ENCODE measurements around the gene P3H3.

The P3H3 gene, protein sequence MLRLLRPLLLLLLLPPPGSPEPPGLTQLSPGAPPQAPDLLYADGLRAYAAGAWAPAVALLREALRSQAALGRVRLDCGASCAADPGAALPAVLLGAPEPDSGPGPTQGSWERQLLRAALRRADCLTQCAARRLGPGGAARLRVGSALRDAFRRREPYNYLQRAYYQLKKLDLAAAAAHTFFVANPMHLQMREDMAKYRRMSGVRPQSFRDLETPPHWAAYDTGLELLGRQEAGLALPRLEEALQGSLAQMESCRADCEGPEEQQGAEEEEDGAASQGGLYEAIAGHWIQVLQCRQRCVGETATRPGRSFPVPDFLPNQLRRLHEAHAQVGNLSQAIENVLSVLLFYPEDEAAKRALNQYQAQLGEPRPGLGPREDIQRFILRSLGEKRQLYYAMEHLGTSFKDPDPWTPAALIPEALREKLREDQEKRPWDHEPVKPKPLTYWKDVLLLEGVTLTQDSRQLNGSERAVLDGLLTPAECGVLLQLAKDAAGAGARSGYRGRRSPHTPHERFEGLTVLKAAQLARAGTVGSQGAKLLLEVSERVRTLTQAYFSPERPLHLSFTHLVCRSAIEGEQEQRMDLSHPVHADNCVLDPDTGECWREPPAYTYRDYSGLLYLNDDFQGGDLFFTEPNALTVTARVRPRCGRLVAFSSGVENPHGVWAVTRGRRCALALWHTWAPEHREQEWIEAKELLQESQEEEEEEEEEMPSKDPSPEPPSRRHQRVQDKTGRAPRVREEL

DNA sequence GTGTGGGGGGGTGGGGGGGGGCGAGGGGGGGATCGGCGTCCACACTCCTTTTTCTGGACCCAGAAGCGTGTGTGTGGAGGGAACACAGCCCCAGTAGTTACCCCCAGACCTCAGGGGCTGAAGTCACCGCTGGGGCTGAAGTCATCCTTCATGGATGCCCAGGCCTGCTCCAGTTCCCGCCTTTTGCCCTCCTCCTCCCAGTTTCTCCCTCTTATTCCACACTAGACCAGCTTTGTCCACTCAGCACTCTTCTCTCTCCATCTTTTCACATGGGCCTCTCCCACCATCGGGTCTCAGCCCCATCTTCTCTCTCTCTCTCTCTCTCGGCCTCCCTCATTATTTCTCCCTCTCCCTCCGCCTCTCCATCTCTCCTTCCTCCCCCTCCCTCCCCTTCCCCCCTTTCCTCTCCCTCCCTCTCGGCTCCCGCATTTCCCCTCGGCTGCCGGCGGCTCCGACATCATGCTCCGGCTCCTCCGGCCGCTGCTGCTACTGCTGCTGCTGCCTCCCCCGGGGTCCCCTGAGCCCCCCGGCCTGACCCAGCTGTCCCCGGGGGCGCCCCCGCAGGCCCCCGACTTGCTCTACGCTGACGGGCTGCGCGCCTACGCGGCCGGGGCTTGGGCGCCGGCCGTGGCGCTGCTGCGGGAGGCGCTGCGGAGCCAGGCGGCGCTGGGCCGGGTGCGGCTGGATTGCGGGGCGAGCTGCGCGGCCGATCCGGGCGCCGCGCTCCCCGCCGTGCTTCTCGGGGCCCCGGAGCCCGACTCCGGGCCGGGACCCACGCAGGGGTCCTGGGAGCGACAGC, at the start of gene P3H3:
P3H3 (plus strand) TSS at position 426 of the 799 bp plus-strand sequence; CDS start at position 460, 34 bp downstream.
- H3K27ac ChIP-seq, result peak within 1 kb of the TSS; percentile 91

DNA sequence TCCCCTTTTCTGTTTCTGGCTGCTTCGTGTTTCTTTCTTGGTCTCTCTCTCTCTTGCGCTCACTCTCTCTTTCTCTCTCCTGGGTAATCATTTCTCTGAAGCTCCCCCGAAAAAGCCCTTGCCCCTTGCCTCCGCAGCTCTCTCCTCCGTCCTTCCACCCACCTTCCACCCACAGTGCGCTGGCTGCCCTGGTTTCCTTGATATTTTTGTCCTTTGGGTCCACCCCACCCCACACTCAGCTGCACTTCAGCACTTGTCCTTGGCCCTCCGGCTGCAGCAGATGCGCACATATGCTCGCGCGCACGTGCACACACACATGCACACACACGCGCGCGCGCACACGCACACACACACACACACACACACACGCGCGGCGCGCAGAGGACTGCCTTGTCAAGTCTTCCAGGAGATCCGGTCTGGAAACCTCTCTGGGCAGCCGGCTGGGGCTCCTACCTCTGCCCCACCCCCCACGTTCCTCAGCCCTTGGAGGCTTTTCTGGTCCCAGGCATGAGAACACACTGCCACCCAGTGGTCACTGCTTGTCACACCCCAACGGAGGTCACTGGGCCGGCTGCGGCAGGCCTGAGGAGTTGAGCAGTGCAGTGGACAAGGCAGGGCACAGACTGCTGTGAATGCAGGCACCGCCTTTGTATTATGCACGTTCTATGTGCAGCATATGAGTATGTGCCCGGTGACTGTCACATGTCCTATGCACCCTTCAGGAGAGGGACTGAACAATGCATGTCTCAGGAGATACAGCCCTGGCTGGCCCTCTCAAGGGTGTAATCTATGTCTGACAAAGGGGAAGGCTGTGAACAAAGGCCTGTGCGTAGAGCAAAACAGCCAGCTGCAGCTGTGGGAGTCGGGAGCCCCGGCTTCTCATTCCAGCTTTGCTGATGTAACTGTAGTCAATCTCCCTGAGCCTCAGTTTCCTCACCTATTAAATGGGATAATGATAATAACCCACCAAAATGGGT, 49.3 kb upstream of the P3H3 start:
- TF ChIP-seq, protein P1, sequence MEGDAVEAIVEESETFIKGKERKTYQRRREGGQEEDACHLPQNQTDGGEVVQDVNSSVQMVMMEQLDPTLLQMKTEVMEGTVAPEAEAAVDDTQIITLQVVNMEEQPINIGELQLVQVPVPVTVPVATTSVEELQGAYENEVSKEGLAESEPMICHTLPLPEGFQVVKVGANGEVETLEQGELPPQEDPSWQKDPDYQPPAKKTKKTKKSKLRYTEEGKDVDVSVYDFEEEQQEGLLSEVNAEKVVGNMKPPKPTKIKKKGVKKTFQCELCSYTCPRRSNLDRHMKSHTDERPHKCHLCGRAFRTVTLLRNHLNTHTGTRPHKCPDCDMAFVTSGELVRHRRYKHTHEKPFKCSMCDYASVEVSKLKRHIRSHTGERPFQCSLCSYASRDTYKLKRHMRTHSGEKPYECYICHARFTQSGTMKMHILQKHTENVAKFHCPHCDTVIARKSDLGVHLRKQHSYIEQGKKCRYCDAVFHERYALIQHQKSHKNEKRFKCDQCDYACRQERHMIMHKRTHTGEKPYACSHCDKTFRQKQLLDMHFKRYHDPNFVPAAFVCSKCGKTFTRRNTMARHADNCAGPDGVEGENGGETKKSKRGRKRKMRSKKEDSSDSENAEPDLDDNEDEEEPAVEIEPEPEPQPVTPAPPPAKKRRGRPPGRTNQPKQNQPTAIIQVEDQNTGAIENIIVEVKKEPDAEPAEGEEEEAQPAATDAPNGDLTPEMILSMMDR (IDR thresholded peaks at IDR 0.05; ENCODE audit: low read depth, low read length), result peak; percentile 90
- Histone ChIP-seq H3K27me3 (ENCODE audit: insufficient read depth, low read depth, severe bottlenecking) (no peaks in the 10 kb centered on the region), H3K9me3 (ENCODE audit: severe bottlenecking) (no peaks in the 10 kb centered on the region), H3K27ac (peak overlapping the region; percentile 75), H3K36me3 (peaks cover 37% of the 10 kb centered on the region), H3K4me3 (ENCODE audit: low read depth, low read length) (peak overlapping the region; percentile 4; the same call in 1 of the 2 replicates)
- DNase-seq, result peak; percentile 97

More for the DNA sequence above, at the start of gene P3H3:
- Histone ChIP-seq H3K4me3 (ENCODE audit: low read depth, low read length) (peak within 1 kb of the TSS; percentile 67), H3K36me3 (peaks cover 56% of the 10 kb centered on the region), H3K9me3 (ENCODE audit: severe bottlenecking) (no peaks in the 10 kb centered on the region), H3K27me3 (ENCODE audit: insufficient read depth, low read depth, severe bottlenecking) (no peaks in the 10 kb centered on the region)
- TF ChIP-seq, protein P1 (IDR thresholded peaks at IDR 0.05; ENCODE audit: low read depth, low read length), result 0 out of 2 replicates have a peak, but pooled peaks have one; percentile 4
- peak; percentile 49 for DNase-seq

DNA sequence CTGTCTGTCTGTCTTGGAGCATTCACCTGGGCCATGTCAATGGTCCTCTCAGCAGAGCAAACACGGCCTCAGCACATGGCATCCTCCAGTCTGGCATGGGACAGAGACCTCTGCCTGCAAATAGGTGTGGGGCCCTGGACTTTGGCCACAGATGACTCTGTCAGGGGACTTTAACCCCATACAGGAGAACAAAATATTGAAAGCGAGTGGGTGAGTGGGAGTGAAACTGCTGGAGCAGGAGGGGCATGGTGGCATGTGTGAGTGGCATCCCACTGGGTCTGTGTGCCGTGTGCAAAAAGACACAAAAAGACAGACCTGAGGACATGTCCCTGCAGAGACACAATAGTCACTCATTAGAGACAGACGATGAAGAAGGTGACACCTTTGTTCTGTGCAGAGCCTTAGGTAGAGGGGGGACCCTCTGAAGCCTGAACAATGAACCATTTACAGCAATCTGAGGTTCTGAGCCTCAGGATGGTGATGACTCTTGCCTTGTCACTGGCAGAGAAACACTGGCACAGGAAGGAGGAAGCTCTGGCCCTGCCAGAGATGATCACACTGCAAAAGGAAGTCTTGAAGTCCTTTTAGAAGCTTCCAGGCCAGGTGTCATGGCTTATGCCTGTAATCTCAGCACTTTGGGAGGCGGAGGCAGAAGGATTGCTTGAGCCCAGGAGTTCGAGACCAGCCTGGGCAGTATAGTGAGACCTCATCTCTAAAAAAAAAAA, 48.3 kb upstream of the P3H3 start:
- TF ChIP-seq, protein P1 (IDR thresholded peaks at IDR 0.05; ENCODE audit: low read depth, low read length), result no peak
- H3K27ac ChIP-seq, result no peak overlapping the region; the same call in 1 of the 2 replicates
- H3K4me3 ChIP-seq (ENCODE audit: low read depth, low read length), result no peak overlapping the region
- no peak for DNase-seq
- H3K27me3 ChIP-seq (ENCODE audit: insufficient read depth, low read depth, severe bottlenecking), result no peaks in the 10 kb centered on the region
- H3K9me3 ChIP-seq (ENCODE audit: severe bottlenecking), result no peaks in the 10 kb centered on the region
- H3K36me3 ChIP-seq, result peaks cover 31% of the 10 kb centered on the region

DNA sequence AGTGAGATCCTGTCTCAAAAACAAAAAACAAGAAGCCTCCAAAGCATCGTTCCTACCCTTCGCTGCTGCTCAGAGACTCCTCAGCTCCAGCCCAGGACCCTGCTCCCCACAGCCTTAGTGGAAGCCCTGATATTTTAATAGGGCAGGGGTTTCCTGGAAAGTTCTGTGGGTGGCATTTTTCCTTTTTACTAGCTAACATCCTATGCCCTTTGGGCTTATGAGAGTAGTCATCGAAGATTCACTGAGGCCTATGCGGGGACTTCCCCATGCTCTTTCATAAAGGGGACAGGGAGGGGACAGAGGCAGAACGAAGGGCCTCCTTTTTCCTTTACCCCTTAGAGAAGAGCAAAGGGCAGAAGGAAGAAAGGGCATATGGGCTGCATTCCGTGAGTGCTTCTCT, 47.6 kb upstream of the P3H3 start:
- H3K36me3 ChIP-seq, result peaks cover 24% of the 10 kb centered on the region
- no peaks in the 10 kb centered on the region for H3K27me3 ChIP-seq (ENCODE audit: insufficient read depth, low read depth, severe bottlenecking)
- no peaks in the 10 kb centered on the region for H3K9me3 ChIP-seq (ENCODE audit: severe bottlenecking)
- H3K27ac ChIP-seq, result peak overlapping the region; percentile 23; the same call in 1 of the 2 replicates
- DNase-seq, result no peak
- TF ChIP-seq, protein P1 (IDR thresholded peaks at IDR 0.05; ENCODE audit: low read depth, low read length), result no peak
- H3K4me3 ChIP-seq (ENCODE audit: low read depth, low read length), result no peak overlapping the region
